Lower leg skin (tissue), 4 donors: ENCODE measurements around the gene IER3. TPM values are rescaled to one million over a fixed set of nuclear protein-coding genes. Genes with fewer than 3 reads are reported as not detected.

Experiments
- DNase-seq, 2 donors: peaks; one replicate each; pipeline ENCODE4 v3.0.0-alpha.2; 2019; ENCODE audit warnings: low spot score in 2 of 2
- H3K4me3 ChIP-seq: fragments of 200-600 bp; sonication (generic); 2 replicates; pipeline ENCODE4 v1.5.1; 2017; ENCODE audit warnings: mild to moderate bottlenecking, low read depth; ENCODE audit not compliant: poor library complexity, severe bottlenecking
- CTCF ChIP-seq, 3 donors: fragments of 450-650 bp; IDR thresholded peaks; one replicate each; pipeline ENCODE4 v1.5.1; 2016; ENCODE audit warnings: antibody characterized with exemption in 3 of 3, mild to moderate bottlenecking in 3 of 3, moderate library complexity in 2 of 3
- POLR2A ChIP-seq, 2 donors: fragments of 450-650 bp; IDR thresholded peaks; one replicate each; pipeline ENCODE4 v1.6.1; 2016 to 2017; ENCODE audit warnings: antibody characterized with exemption in 2 of 2, mild to moderate bottlenecking in 1 of 2, moderate library complexity in 1 of 2
- WGBS, 2 donors: methylation state at CpG; one replicate each; pipeline ENCODE4 v1.1.5; 2018; 5-methylcytosine and 5-hydroxymethylcytosine counted together
- intact Hi-C: fragments of 100-400 bp; cut with DNase I; formaldehyde crosslinking; loops from one replicate; pipeline ENCODE4 v1.15.0; 2023; ENCODE audit warnings: low total_unique reads
- total RNA-seq, 4 donors: library from RNA; depleted of rRNA; stranded (reverse); fragments of >200 nt; gene quantifications; one replicate each; pipeline ENCODE4 v1.1.0, GENCODE V29; 2016

The IER3 gene
- total RNA-seq, 4 donors from 2014 or later = 20.9 to 56.5 (median 33.3) TPM

- DNase-seq = no peak
- TF ChIP-seq POLR2A (IDR thresholded peaks at IDR 0.05) (no peak), CTCF (IDR thresholded peaks at IDR 0.05) (no peak)
- intact Hi-C loops = no loop called here
- no peak overlapping the region for H3K4me3 ChIP-seq
- WGBS, 2 donors = 97 to 100% methylated on average over 2 of the region's 2 CpGs
These were observed 35.1 kb downstream of the IER3 start for GRCh38 chr6:30709101-30709868.

- DNase-seq = no peak
- no peak overlapping the region for H3K4me3 ChIP-seq
- TF ChIP-seq CTCF (IDR thresholded peaks at IDR 0.05) = no peak
- no peak for TF ChIP-seq POLR2A (IDR thresholded peaks at IDR 0.05)
- 72 to 78% methylated on average over 6 of the region's 6 CpGs for WGBS, 2 donors
- intact Hi-C loops = no loop called here
These were observed 37.0 kb downstream of the IER3 start for GRCh38 chr6:30707281-30707850.

GRCh38 chr6:30705620-30706019 is 38.7 kb downstream of the IER3 start:
- intact Hi-C loops = no loop called here
- H3K4me3 ChIP-seq = no peak overlapping the region
- 85 to 92% methylated on average over 4 of the region's 4 CpGs for WGBS, 2 donors
- DNase-seq = no peak
- TF ChIP-seq CTCF (IDR thresholded peaks at IDR 0.05) (no peak), POLR2A (IDR thresholded peaks at IDR 0.05) (no peak)

DNA sequence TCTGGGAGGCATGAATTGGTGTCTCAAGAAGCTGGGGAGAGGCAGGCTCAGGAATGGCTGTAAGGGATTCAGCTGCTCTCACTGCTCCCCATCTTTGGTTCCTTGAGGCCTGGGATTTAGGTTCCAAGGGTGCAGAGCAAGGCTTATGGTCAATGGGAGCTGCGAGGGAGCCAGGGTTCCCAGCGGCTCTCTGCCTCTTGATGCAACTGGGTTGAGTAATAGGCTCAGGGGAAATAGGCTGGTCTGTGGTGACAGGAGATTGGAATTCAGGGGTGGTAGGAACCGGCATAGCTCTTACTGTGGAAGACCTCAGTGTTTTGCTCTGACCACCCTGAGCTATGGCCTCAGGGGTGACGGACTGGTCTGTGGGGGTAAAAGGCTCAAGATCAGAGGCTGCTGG is 40.5 kb downstream of the IER3 start:
- TF ChIP-seq CTCF (IDR thresholded peaks at IDR 0.05) = no peak
- no peak for TF ChIP-seq POLR2A (IDR thresholded peaks at IDR 0.05)
- H3K4me3 ChIP-seq = no peak overlapping the region
- 96 to 97% methylated on average over 4 of the region's 4 CpGs for WGBS, 2 donors
- intact Hi-C loops = no loop called here
- DNase-seq = no peak

GRCh38 chr6:30703011-30703410 is 41.3 kb downstream of the IER3 start:
- no peak for DNase-seq
- intact Hi-C loops = no loop called here
- no peak for TF ChIP-seq CTCF (IDR thresholded peaks at IDR 0.05)
- no peak for TF ChIP-seq POLR2A (IDR thresholded peaks at IDR 0.05)
- 94 to 95% methylated on average over 10 of the region's 10 CpGs for WGBS, 2 donors
- no peak overlapping the region for H3K4me3 ChIP-seq
